ENCODE measurements around the gene XIRP1. TPM values are rescaled to one million over a fixed set of nuclear protein-coding genes. Genes with fewer than 3 reads are reported as not detected.

XIRP1 gene
- total RNA-seq, 4 donors from 2014 or later, result 1.3 TPM; not detected in 3

- no peak for DNase-seq (ENCODE audit: extremely low spot score)
- Histone ChIP-seq H3K4me1 (peaks cover 33 to 44% (median 39%) of the 10 kb centered on the region in 4 donors), H3K9me3 (no peaks in the 10 kb centered on the region), H3K36me3 (peaks cover 0 to 67% (median 0%) of the 10 kb centered on the region in 4 donors), H3K27me3 (no peaks in the 10 kb centered on the region), H3K27ac (replicated peaks in 1 of 4) (no peak overlapping the region), H3K4me3 (no peak overlapping the region)
- intact Hi-C loops (cut with DNase I), result no loop called here
- WGBS, result 81% methylated on average over 4 of the region's 14 CpGs
- TF ChIP-seq EP300 (IDR thresholded peaks at IDR 0.05), result no peak
These were observed 6.3 kb downstream of the XIRP1 start for GRCh38 chr3:39185959-39186691.

DNA sequence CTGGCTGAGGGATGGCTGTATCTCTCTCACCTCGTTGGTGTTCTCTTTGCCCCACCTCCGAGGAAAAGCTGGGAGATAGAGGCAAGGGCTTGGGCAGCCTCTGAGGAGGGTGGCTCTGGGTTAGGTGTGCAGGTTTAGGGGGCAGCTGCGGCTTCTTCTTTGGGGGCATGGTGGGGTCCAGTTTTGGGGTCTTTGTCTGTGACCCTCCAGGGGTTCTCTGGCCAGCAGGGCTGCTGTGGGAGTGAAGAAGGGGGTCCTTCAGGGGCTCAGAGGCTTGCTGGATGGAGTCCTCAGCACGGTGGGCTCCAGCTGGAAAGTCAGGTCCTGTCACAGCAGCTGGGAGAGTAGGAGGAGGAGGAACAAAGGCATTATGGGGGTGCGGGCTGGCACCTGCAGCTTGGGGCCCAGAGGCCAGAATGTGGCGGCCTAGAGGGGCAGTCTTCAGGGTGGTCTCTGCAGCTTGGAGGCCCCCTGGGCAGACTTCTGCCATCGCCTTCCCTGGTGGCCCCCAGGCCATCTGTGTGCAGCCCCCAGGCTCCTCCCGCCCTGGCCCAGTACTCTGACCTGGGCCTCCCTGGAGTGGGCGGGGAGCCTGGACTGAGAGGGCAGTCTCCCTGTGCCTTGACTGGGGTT, 7.0 kb downstream of the XIRP1 start:
- Histone ChIP-seq H3K4me1 (peaks cover 36 to 47% (median 46%) of the 10 kb centered on the region in 4 donors), H3K27ac (replicated peaks in 1 of 4) (no peak overlapping the region), H3K27me3 (no peaks in the 10 kb centered on the region), H3K4me3 (no peak overlapping the region), H3K36me3 (peaks cover 0 to 67% (median 0%) of the 10 kb centered on the region in 4 donors), H3K9me3 (no peaks in the 10 kb centered on the region)
- WGBS, result 100% methylated on average over 5 of the region's 9 CpGs
- TF ChIP-seq, protein P1, sequence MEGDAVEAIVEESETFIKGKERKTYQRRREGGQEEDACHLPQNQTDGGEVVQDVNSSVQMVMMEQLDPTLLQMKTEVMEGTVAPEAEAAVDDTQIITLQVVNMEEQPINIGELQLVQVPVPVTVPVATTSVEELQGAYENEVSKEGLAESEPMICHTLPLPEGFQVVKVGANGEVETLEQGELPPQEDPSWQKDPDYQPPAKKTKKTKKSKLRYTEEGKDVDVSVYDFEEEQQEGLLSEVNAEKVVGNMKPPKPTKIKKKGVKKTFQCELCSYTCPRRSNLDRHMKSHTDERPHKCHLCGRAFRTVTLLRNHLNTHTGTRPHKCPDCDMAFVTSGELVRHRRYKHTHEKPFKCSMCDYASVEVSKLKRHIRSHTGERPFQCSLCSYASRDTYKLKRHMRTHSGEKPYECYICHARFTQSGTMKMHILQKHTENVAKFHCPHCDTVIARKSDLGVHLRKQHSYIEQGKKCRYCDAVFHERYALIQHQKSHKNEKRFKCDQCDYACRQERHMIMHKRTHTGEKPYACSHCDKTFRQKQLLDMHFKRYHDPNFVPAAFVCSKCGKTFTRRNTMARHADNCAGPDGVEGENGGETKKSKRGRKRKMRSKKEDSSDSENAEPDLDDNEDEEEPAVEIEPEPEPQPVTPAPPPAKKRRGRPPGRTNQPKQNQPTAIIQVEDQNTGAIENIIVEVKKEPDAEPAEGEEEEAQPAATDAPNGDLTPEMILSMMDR (IDR thresholded peaks at IDR 0.05), result no peak
- TF ChIP-seq POLR2A (IDR thresholded peaks at IDR 0.05; ENCODE audit: low read depth) (no peak), EP300 (IDR thresholded peaks at IDR 0.05) (no peak), POLR2AphosphoS5 (IDR thresholded peaks at IDR 0.05) (no peak)
- intact Hi-C loops (cut with DNase I), result no loop called here
- DNase-seq (ENCODE audit: extremely low spot score), result no peak

DNA sequence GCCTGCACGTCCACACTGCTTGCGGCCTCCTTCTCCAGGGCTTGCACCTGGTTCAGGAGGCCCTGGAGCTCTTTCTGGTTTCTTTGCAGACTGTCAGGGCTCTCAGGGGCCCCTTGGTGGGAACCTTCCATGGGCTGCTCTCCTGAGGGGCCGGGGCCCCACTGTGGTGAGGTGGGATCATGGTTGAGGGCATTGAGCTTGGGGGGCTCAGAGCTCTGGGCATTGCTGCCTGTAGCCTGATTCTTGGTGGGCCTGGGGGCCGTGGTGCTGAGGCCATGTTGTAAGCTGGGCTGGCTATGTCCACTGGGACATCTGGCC, 7.5 kb downstream of the XIRP1 start:
- H3K27me3 ChIP-seq, result no peaks in the 10 kb centered on the region
- no peak overlapping the region for H3K4me3 ChIP-seq
- H3K36me3 ChIP-seq, result peaks cover 0 to 63% (median 0%) of the 10 kb centered on the region in 4 donors
- intact Hi-C loops (cut with DNase I), result no loop called here
- TF ChIP-seq EP300 (IDR thresholded peaks at IDR 0.05) (no peak), POLR2AphosphoS5 (IDR thresholded peaks at IDR 0.05) (no peak), POLR2A (IDR thresholded peaks at IDR 0.05; ENCODE audit: low read depth) (no peak)
- TF ChIP-seq, protein P1 (IDR thresholded peaks at IDR 0.05), result no peak
- WGBS, result 93% methylated on average over 3 of the region's 4 CpGs
- peaks cover 37 to 48% (median 47%) of the 10 kb centered on the region in 4 donors for H3K4me1 ChIP-seq
- no peak for DNase-seq (ENCODE audit: extremely low spot score)
- no peaks in the 10 kb centered on the region for H3K9me3 ChIP-seq
- H3K27ac ChIP-seq (replicated peaks in 1 of 4), result no peak overlapping the region

- Histone ChIP-seq H3K27me3 (no peaks in the 10 kb centered on the region), H3K36me3 (peaks cover 0 to 63% (median 0%) of the 10 kb centered on the region in 4 donors), H3K9me3 (no peaks in the 10 kb centered on the region), H3K4me3 (no peak overlapping the region), H3K27ac (replicated peaks in 1 of 4) (peak overlapping the region; percentile 89 to 95 (median 92)), H3K4me1 (peaks cover 42 to 49% (median 48%) of the 10 kb centered on the region in 4 donors)
- no peak for DNase-seq (ENCODE audit: extremely low spot score)
- no peak for TF ChIP-seq POLR2A (IDR thresholded peaks at IDR 0.05; ENCODE audit: low read depth)
- no peak for TF ChIP-seq POLR2AphosphoS5 (IDR thresholded peaks at IDR 0.05)
- TF ChIP-seq, protein P1 (IDR thresholded peaks at IDR 0.05), result no peak
- no peak for TF ChIP-seq EP300 (IDR thresholded peaks at IDR 0.05)
- intact Hi-C loops (cut with DNase I), result no loop called here
- 96% methylated on average over 9 of the region's 12 CpGs for WGBS
These were observed 8.1 kb downstream of the XIRP1 start for GRCh38 chr3:39184081-39184967.
